ENCODE results near the gene VPS13D. TPM values are rescaled to one million over a fixed set of nuclear protein-coding genes. Genes with fewer than 3 reads are reported as not detected.

VPS13D gene
- total RNA-seq, 1 experiment from 2014 or later: 20.2 TPM

DNA sequence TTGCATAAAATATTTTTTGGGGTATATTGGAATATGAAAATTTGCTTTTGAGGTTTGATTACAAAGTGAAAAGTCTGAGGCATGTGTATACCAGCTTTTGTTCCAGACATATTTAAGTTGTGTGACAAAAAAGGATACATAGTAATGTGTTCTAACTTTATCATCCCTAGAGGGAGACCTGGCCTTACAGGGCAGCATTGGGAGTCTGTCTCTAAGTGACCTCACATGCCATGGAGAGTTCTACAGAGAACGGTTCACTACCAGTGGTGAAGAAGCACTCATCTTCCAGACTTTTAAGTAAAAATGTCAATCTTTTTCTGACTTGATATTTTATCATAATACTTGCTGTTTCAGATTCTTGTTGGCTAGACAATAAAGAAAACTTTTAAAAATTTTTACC is 61.0 kb downstream of the VPS13D start:
- no peak overlapping the region for H3K4ac ChIP-seq (ENCODE audit: low read depth, low read length)

More for the DNA sequence above, 61.0 kb downstream of the VPS13D start:
- Histone ChIP-seq H3K18ac (ENCODE audit: insufficient read length, low read depth, low read length) (no peak overlapping the region), H4K8ac (replicated peaks; ENCODE audit: insufficient read length, low read depth, low read length) (no peak overlapping the region), H3K9me3 (ENCODE audit: control insufficient read depth, low read depth, low read length) (no peaks in the 10 kb centered on the region), H3K27me3 (ENCODE audit: insufficient read depth, low read length) (no peaks in the 10 kb centered on the region), H2BK20ac (ENCODE audit: low read depth, low read length, poor library complexity, severe bottlenecking) (no peak overlapping the region), H3K23me2 (ENCODE audit: insufficient read length, low read depth, low read length, poor library complexity, severe bottlenecking) (no peaks in the 10 kb centered on the region), H2AK5ac (ENCODE audit: insufficient read length, low read length) (no peak overlapping the region), H3K4me1 (ENCODE audit: insufficient read depth, low read length) (no peaks in the 10 kb centered on the region), H2AFZ (ENCODE audit: low read length) (no peak overlapping the region), H4K20me1 (ENCODE audit: control insufficient read depth, insufficient read depth, insufficient read length) (no peaks in the 10 kb centered on the region), H3K79me1 (ENCODE audit: insufficient read depth, low read depth, low read length, poor library complexity, severe bottlenecking) (no peaks in the 10 kb centered on the region), H2BK120ac (ENCODE audit: low read depth, low read length, poor library complexity, severe bottlenecking) (no peak overlapping the region), H2BK15ac (ENCODE audit: low read depth, low read length) (no peak overlapping the region), H3K23ac (ENCODE audit: insufficient read length, low read depth, low read length) (no peak overlapping the region), H3T11ph (ENCODE audit: low read length) (no peak overlapping the region), H3K4me2 (ENCODE audit: insufficient read depth, insufficient read length, low read length) (no peak overlapping the region), H3K14ac (ENCODE audit: insufficient read depth, low read length) (no peak overlapping the region), H4K91ac (ENCODE audit: insufficient read length, low read depth, low read length) (no peak overlapping the region), H2BK12ac (ENCODE audit: insufficient read length, low read depth, low read length) (no peak overlapping the region), H4K5ac (ENCODE audit: insufficient read length, low read depth, low read length) (no peak overlapping the region), H3K9ac (ENCODE audit: extremely low read depth, insufficient read length, low read length) (no peak overlapping the region), H3K27ac (ENCODE audit: insufficient read length, low read depth, low read length) (no peak overlapping the region), H3K79me2 (ENCODE audit: insufficient read depth, low read length) (no peaks in the 10 kb centered on the region), H3K56ac (ENCODE audit: insufficient read length, low read depth, low read length) (no peak overlapping the region), H2BK5ac (ENCODE audit: insufficient read length, low read length) (no peak overlapping the region)
- H3K4me3 Mint-ChIP-seq: no peak overlapping the region
- TF ChIP-seq, protein P1, sequence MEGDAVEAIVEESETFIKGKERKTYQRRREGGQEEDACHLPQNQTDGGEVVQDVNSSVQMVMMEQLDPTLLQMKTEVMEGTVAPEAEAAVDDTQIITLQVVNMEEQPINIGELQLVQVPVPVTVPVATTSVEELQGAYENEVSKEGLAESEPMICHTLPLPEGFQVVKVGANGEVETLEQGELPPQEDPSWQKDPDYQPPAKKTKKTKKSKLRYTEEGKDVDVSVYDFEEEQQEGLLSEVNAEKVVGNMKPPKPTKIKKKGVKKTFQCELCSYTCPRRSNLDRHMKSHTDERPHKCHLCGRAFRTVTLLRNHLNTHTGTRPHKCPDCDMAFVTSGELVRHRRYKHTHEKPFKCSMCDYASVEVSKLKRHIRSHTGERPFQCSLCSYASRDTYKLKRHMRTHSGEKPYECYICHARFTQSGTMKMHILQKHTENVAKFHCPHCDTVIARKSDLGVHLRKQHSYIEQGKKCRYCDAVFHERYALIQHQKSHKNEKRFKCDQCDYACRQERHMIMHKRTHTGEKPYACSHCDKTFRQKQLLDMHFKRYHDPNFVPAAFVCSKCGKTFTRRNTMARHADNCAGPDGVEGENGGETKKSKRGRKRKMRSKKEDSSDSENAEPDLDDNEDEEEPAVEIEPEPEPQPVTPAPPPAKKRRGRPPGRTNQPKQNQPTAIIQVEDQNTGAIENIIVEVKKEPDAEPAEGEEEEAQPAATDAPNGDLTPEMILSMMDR (conservative IDR thresholded peaks at IDR 0.05): no peak
- H3K36me3 Mint-ChIP-seq (ENCODE audit: insufficient read depth in 1 of 3, low read depth in 3 of 3): peaks cover 2 to 31% (median 11%) of the 10 kb centered on the region in 3 experiments; a peak in 5 of 7 replicates
- no peaks in the 10 kb centered on the region for H3K4me1 Mint-ChIP-seq
- WGBS (ENCODE audit: extremely low coverage, insufficient read length, low lambda C conversion rate): no CpG with 5 or more reads among the region's 1 CpG
- no peaks in the 10 kb centered on the region for H3K9me3 Mint-ChIP-seq
- DNase-seq: no peak
- no peak overlapping the region for H3K27ac Mint-ChIP-seq
- H3K27me3 Mint-ChIP-seq (ENCODE audit: low read depth): no peaks in the 10 kb centered on the region

Measured in H9 (cell line).